ENCODE results near the gene RAB3IL1.

The RAB3IL1 gene

DNA sequence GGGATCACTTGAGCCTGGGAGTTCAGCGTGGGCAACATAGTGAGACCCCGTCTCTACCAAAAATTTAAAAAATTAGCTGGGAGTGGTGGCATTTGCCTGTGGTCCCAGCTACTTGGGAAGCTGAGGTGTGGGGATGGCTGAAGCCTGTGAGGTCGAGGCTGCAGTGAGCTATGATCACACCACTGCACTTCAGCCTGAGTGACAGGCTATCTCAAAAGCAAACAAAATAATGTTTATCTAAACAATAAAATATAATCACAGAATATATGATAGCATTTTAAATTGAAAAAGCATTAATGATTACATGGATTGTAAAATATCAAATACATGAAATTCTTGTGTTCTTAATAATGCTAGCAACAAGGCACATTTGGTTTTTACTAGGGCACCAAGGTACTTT is 35.5 kb upstream of the RAB3IL1 start:
- no peak for DNase-seq (ENCODE audit: low read depth, low spot score)

- no peak for DNase-seq (ENCODE audit: low read depth, low spot score)
Measured at GRCh38 chr11:61951484-61952135, 34.2 kb upstream of the RAB3IL1 start.

- no peak for DNase-seq (ENCODE audit: low read depth, low spot score)
Measured at GRCh38 chr11:61950035-61950547, 32.7 kb upstream of the RAB3IL1 start, which contains the start of gene BEST1. BEST1 (plus strand) TSS chr11:61950351; CDS start chr11:61951807, 1,456 bp downstream.

DNA sequence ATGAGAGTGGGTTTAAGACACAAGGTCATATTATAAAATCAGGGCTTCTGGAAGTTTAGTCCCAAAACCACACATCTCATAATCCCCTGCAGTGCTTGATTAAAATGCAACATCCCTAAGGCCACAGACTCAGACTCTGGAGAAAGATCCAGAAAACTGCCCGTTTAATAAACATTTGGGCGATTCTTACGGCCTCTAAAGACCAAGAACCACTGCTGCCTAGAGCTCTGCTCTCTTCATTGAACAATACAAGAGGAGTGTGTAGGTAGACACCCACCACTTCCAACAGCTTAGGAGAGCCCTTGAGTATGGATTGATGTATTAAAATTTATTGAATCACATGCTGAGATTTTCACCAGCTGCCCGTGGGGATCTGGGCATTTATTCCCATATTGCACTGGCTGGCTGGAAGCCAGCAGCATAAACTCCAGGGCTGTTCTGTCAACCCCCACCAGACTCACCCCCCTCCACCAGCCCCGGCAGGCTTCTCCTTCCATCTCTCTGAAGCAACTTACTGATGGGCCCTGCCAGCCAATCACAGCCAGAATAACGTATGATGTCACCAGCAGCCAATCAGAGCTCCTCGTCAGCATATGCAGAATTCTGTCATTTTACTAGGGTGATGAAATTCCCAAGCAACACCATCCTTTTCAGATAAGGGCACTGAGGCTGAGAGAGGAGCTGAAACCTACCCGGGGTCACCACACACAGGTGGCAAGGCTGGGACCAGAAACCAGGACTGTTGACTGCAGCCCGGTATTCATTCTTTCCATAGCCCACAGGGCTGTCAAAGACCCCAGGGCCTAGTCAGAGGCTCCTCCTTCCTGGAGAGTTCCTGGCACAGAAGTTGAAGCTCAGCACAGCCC is 32.0 kb upstream of the RAB3IL1 start:
- DNase-seq (ENCODE audit: low read depth, low spot score), result no peak

GRCh38 chr11:61948505-61948904 is 31.1 kb upstream of the RAB3IL1 start:
- DNase-seq (ENCODE audit: low read depth, low spot score), result no peak

GRCh38 chr11:61947486-61948210 is 30.3 kb upstream of the RAB3IL1 start:
- no peak for DNase-seq (ENCODE audit: low read depth, low spot score)

GRCh38 chr11:61946894-61947293 is 29.5 kb upstream of the RAB3IL1 start:
- DNase-seq (ENCODE audit: low read depth, low spot score), result no peak

GRCh38 chr11:61945191-61945590 is 27.8 kb upstream of the RAB3IL1 start:
- DNase-seq (ENCODE audit: low read depth, low spot score), result no peak

GRCh38 chr11:61940466-61940865 is 23.1 kb upstream of the RAB3IL1 start:
- no peak for DNase-seq (ENCODE audit: low read depth, low spot score)

DNA sequence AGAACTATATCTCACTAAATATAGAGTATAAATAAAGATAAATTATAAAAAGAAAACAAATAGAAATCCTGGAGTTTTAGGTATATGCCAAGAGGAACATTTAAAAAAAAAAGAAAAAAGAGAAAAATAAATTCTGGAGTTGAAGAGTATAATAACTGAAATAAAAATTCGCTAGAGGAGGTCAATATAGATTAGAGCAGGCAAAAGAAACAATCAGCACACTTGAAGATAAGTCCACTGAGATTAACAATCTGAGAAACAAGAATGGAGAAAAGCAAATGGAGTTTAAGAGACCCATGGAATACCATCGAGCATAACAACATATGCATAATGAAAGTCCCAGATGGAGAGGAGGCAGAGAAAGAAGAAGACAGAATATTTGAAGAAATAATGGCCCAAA is 18.5 kb upstream of the RAB3IL1 start:
- DNase-seq (ENCODE audit: low read depth, low spot score), result no peak

DNA sequence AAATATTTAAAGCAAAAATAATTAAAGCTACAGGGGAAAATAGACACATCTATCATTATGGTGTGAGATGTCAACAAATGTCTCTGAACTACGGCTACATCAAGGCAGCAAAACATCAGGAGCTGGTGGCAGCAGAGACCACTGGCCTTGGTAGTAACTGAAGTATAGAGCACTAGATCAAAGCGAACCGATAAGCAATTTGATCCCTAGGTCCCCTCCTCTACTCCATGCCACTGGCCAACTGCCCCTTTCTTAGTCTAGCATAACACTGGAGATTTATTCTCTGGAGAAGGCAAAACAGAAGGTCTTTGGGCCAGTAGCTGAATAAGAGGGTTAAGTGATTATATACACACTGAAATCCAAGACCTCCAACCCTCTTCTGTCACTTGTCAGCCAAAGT is 13.6 kb upstream of the RAB3IL1 start:
- no peak for DNase-seq (ENCODE audit: low read depth, low spot score)

GRCh38 chr11:61928606-61929005 is 11.2 kb upstream of the RAB3IL1 start:
- DNase-seq (ENCODE audit: low read depth, low spot score), result no peak

- no peak for DNase-seq (ENCODE audit: low read depth, low spot score)
Measured at GRCh38 chr11:61927501-61927900, 10.1 kb upstream of the RAB3IL1 start.

GRCh38 chr11:61926235-61926634 is 8.9 kb upstream of the RAB3IL1 start:
- no peak for DNase-seq (ENCODE audit: low read depth, low spot score)

GRCh38 chr11:61925736-61926135 is 8.4 kb upstream of the RAB3IL1 start:
- no peak for DNase-seq (ENCODE audit: low read depth, low spot score)

- DNase-seq (ENCODE audit: low read depth, low spot score), result no peak
Measured at GRCh38 chr11:61924064-61924455, 6.7 kb upstream of the RAB3IL1 start.

GRCh38 chr11:61923166-61924063 is 6.0 kb upstream of the RAB3IL1 start:
- no peak for DNase-seq (ENCODE audit: low read depth, low spot score)

- no peak for DNase-seq (ENCODE audit: low read depth, low spot score)
Measured at GRCh38 chr11:61922539-61922938, 5.2 kb upstream of the RAB3IL1 start.

- no peak for DNase-seq (ENCODE audit: low read depth, low spot score)
Measured at GRCh38 chr11:61921446-61921845, 4.1 kb upstream of the RAB3IL1 start.

- DNase-seq (ENCODE audit: low read depth, low spot score), result no peak
Measured at GRCh38 chr11:61919705-61920631, 2.6 kb upstream of the RAB3IL1 start.
